Thyroid gland (tissue), 4 donors: Measurements from ENCODE around the gene PALLD. TPM values are rescaled to one million over a fixed set of nuclear protein-coding genes. Genes with fewer than 3 reads are reported as not detected.

Experiments used
- DNase-seq, 2 donors: peaks; one replicate each; pipeline ENCODE4 v3.0.0-alpha.2; 2019
- H3K27ac ChIP-seq, 3 donors: fragments of 200-600 bp; sonication (generic); 1 replicate in 2 of 3; 2 replicates in 1 of 3; pipeline ENCODE4 v1.5.1; 2016 to 2019; ENCODE audit warnings: mild to moderate bottlenecking in 1 of 3, moderate library complexity in 1 of 3
- H3K27me3 ChIP-seq: fragments of 200-600 bp; sonication (generic); one replicate; pipeline ENCODE4 v1.5.1; 2019
- H3K36me3 ChIP-seq, 2 donors: fragments of 200-600 bp; sonication (generic); one replicate each; pipeline ENCODE4 v1.5.1; 2016 to 2019
- H3K4me1 ChIP-seq, 2 donors: fragments of 200-600 bp; sonication (generic); one replicate each; pipeline ENCODE4 v1.5.1; 2017 to 2019
- H3K4me3 ChIP-seq, 3 donors: fragments of 200-600 bp; sonication (generic); replicated peaks in 1 of 3; 1 replicate in 2 of 3; 2 replicates in 1 of 3; pipeline ENCODE4 v1.5.1; 2016; ENCODE audit warnings: mild to moderate bottlenecking in 1 of 3
- H3K9me3 ChIP-seq: fragments of 200-600 bp; sonication (generic); one replicate; pipeline ENCODE4 v1.5.1; 2017
- CTCF ChIP-seq, 6 experiments: fragments of 200-600 bp in 3 of 6; fragments of 450-650 bp in 3 of 6; sonication (generic) in 3 of 6; IDR thresholded peaks; one replicate each; pipeline ENCODE4 v1.5.1; 2016 to 2019; ENCODE audit warnings: antibody characterized with exemption in 6 of 6, mild to moderate bottlenecking in 2 of 6, inconsistent platforms in 1 of 6, moderate library complexity in 1 of 6
- POLR2A ChIP-seq, 2 donors: fragments of 450-650 bp; IDR thresholded peaks; one replicate each; pipeline ENCODE4 v1.6.1; 2017; ENCODE audit warnings: antibody characterized with exemption in 2 of 2, mild to moderate bottlenecking in 2 of 2, moderate library complexity in 1 of 2
- WGBS, 2 donors: methylation state at CpG; one replicate each; pipeline ENCODE4 v1.1.5; 2017; 5-methylcytosine and 5-hydroxymethylcytosine counted together
- intact Hi-C: fragments of 100-400 bp; cut with DNase I; formaldehyde crosslinking; loops from one replicate; pipeline ENCODE4 v1.15.1; 2023
- total RNA-seq, 4 donors: library from RNA; depleted of rRNA; stranded (reverse); fragments of >200 nt; gene quantifications; one replicate each; pipeline ENCODE4 v1.2.3, GENCODE V29; 2016

Gene PALLD
- total RNA-seq, 4 donors from 2014 or later = 152 to 311 (median 226) TPM

- TF ChIP-seq CTCF (IDR thresholded peaks at IDR 0.05) = no peak
- TF ChIP-seq POLR2A (IDR thresholded peaks at IDR 0.05) = no peak
- H3K9me3 ChIP-seq = no peaks in the 10 kb centered on the region
- no peak for DNase-seq
- WGBS, 2 donors = 95 to 96% methylated on average over 5 of the region's 5 CpGs
- peaks cover 15 to 18% of the 10 kb centered on the region in 2 donors for H3K4me1 ChIP-seq
- no peak overlapping the region for H3K4me3 ChIP-seq
- H3K27me3 ChIP-seq = no peaks in the 10 kb centered on the region
- no peaks in the 10 kb centered on the region for H3K36me3 ChIP-seq
- intact Hi-C loops = no loop called here
- H3K27ac ChIP-seq = no peak overlapping the region
These were observed 296.7 kb downstream of the PALLD start for GRCh38 chr4:168793542-168793941.

- Histone ChIP-seq H3K36me3 (no peaks in the 10 kb centered on the region), H3K9me3 (no peaks in the 10 kb centered on the region), H3K27me3 (no peaks in the 10 kb centered on the region), H3K4me3 (no peak overlapping the region), H3K27ac (no peak overlapping the region), H3K4me1 (peaks cover 15 to 18% of the 10 kb centered on the region in 2 donors)
- 89 to 93% methylated on average over 19 of the region's 20 CpGs for WGBS, 2 donors
- intact Hi-C loops = no loop called here
- no peak for DNase-seq
- TF ChIP-seq CTCF (IDR thresholded peaks at IDR 0.05) = no peak
- no peak for TF ChIP-seq POLR2A (IDR thresholded peaks at IDR 0.05)
These were observed 297.3 kb downstream of the PALLD start for GRCh38 chr4:168794092-168794707.

- intact Hi-C loops = no loop called here
- Histone ChIP-seq H3K9me3 (no peaks in the 10 kb centered on the region), H3K36me3 (no peaks in the 10 kb centered on the region), H3K4me3 (no peak overlapping the region), H3K27ac (no peak overlapping the region), H3K27me3 (no peaks in the 10 kb centered on the region), H3K4me1 (peaks cover 15 to 18% of the 10 kb centered on the region in 2 donors)
- TF ChIP-seq POLR2A (IDR thresholded peaks at IDR 0.05) = no peak
- TF ChIP-seq CTCF (IDR thresholded peaks at IDR 0.05) = no peak
- 93 to 94% methylated on average over 3 of the region's 3 CpGs for WGBS, 2 donors
- DNase-seq = no peak
These were observed 298.0 kb downstream of the PALLD start for GRCh38 chr4:168794881-168795280.

GRCh38 chr4:168795346-168795745, 298.5 kb downstream of the PALLD start:
- intact Hi-C loops = no loop called here
- no peak overlapping the region for H3K27ac ChIP-seq
- peaks cover 15 to 18% of the 10 kb centered on the region in 2 donors for H3K4me1 ChIP-seq
- H3K4me3 ChIP-seq = no peak overlapping the region
- no peaks in the 10 kb centered on the region for H3K27me3 ChIP-seq
- 96% methylated on average over 1 of the region's 1 CpG for WGBS, 2 donors
- H3K36me3 ChIP-seq = no peaks in the 10 kb centered on the region
- DNase-seq = no peak
- no peak for TF ChIP-seq CTCF (IDR thresholded peaks at IDR 0.05)
- no peak for TF ChIP-seq POLR2A (IDR thresholded peaks at IDR 0.05)
- no peaks in the 10 kb centered on the region for H3K9me3 ChIP-seq

- Histone ChIP-seq H3K27me3 (no peaks in the 10 kb centered on the region), H3K27ac (peak overlapping the region; percentile 36 to 69 (median 53))
- whole genome bisulfite sequencing, 2 donors = 77 to 81% methylated on average over 5 of the region's 5 CpGs
These were observed 299.7 kb downstream of the PALLD start for GRCh38 chr4:168796362-168797106.

More at GRCh38 chr4:168796362-168797106, 299.7 kb downstream of the PALLD start:
- Histone ChIP-seq H3K36me3 (no peaks in the 10 kb centered on the region), H3K4me1 (peaks cover 15 to 18% of the 10 kb centered on the region in 2 donors), H3K4me3 (no peak overlapping the region), H3K9me3 (no peaks in the 10 kb centered on the region)
- intact Hi-C loops = no loop called here
- no peak for DNase-seq
- no peak for TF ChIP-seq POLR2A (IDR thresholded peaks at IDR 0.05)
- no peak for TF ChIP-seq CTCF (IDR thresholded peaks at IDR 0.05)
